Fibroblast of upper back skin (primary cell): ENCODE data around the gene RNU1-2.
"Not testable (repeated sequence)": the region's sequence is repeated elsewhere in the genome, so short reads cannot be mapped to it uniquely, and the experiment has no call there.

ENCODE experiments used
- DNase-seq: peaks from one replicate; pipeline ENCODE4 v3.0.0-alpha.2; 2013

The RNU1-2 gene

DNA sequence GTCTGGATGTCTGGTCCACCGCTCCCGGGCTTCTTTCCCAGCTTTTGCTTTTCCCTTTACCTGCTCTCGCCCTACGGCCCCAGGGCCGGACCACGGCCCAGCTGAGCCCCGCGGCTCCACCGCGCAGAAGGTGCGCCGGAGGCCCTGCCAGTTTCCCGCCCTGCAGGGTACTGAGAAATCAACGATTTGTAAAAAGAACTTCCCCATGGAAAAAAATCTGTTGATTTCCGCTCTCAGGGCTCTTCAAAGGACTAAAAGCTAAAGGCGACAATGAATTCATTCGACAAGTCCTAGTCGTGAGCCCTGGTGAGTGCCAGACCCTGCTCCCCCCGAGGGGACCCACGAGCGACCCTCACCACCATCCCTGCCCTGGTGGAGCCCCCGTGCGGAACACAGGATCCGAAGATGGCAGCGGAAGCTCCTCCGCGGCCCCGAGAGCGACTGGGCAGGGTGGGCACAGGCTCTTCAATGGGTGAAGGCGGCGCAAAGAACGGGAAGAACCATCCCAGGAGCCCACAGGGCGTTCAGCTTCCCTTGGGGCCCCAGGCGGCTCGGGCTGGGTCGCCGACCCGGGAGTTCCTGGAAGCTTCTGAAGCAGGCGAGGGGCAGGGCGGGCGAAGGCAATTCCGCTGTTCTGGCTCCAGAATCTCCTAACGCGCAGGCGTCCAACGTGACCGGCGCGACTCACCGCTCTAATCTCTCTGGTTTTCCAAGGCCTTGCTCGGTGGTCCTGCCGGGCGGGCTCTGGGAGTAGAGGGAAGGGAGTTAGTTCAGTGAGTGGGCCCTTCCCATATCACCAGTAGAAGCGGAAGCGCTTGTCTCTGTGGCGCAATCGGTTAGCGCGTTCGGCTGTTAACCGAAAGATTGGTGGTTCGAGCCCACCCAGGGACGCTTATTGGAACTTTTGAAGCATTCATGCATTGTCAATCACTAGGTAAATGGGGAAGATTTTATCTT is 6.6 kb upstream of the RNU1-2 start:
- DNase-seq: peak; percentile 89

DNA sequence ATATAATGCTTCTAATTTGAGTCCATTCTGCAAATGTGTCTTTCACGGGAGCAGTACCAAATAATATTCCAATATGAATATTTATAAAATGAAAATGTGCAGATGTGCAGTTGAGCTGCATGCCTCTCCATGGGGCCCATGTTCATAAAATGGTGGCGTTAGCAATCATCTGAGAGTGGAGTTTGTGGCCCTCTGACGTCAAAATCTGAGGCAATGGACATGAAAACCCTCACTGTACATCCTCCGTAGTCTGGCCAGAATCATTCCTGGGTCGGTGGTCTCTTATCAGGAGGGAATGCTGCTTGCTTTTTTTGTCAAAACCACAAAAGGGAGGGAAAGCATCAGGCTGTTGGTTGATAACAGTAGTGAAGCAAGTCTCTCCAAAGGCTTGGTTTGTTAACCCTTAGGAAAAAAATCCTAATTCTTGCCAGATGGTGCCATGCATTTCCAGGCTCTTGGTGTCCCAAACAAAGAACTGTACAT is 5.2 kb upstream of the RNU1-2 start:
- not testable (repeated sequence) for DNase-seq

DNA sequence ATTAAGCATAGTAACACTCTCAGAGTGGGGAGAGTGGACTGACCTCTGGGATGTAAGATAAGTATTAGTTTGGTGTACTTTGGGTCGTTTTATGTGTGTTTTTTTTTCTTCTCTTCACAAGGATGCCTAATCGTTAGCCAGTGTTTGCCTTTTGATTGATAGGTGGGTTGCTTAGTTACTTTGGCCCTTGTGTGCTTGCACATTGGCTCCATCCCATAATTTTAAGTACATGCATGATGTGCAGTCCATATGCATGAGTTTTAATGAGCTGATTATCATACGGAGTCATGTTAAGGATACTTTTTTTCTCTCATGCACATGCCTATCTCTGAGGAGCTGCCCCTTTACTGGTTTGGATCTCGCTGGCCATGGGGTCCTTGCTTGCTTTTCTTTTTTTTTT is 4.7 kb upstream of the RNU1-2 start:
- not testable (repeated sequence) for DNase-seq

DNA sequence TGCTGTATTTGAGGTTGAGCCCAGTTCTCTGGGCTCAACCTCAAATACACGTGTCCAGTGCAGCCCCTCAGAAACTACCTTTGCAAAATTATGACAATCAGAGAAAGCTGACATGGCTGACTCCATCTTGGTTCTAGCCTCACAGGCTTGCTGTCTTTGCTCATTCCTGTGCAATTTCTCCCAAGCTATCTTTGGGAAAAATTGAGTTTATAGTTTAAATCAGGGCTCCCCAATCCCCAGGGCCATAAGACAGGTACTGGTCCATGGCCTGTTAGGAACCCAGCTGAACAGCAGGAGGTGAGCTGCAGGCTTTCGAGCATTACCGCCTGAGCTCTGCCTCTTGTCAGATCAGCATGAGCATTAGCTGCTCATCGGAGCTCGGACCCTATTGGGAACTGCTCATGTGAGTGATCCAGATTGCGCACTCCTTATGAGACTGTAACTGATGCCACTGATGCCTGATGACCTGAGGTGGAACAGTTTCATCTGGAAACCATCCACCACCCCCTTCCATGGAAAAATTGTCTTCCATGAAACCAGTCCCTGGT is 2.7 kb upstream of the RNU1-2 start:
- DNase-seq: not testable (repeated sequence)

DNA sequence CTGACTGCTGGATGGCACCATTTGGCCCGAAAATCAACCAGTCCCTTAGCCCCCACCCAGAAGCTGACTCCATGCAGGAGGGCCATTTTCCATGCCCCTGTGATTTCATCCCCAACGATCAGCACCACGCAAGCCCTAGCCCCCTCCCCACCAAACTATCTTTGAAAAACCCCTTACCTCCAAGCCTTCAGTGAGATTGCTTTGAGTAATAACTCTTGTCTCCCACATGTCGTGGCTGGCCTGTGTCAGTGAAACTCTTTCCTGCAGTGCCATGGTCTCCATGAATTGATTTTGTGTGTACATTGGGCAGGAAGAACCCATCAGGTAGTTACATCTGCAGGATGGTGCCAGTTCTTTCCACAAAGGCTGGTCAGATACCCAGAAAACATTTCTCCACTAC is 2.0 kb upstream of the RNU1-2 start:
- not testable (repeated sequence) for DNase-seq

DNA sequence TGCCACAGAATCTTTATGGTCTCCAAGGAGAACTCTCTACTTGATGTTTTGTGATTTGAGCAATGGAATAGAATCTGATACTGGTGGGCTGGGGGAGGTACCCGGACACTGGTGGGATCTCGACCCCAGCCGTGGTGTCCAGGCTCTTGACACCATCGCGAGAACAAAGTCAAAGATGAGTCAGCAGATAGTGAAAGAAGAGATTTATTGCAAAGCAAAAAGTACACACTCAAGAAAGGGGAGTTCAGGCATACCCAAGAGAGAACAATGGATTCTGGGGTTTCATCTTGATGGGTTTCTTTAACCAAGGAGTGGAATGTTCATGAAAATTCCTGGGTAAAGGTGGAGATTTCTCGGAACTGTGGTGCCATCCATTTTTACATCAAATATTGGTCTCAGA is 1.4 kb upstream of the RNU1-2 start:
- not testable (repeated sequence) for DNase-seq

DNA sequence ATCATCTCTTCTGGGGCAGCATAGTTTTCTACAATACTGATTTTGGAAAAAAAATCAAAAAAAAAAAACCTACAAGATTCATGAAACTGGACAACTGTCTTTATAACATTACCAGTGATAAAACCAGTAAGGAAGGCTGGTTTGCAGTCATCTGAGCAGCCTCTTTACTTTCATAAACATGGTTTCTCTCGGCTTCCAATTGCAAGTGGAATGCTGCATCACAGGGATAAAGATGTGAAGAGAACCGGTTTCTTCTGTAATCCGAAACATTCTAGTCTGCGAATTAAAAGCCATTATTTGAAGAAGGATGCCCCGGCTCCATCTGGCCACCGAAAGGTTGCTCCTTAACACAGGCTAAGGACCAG is 565 bp upstream of the RNU1-2 start:
- not testable (repeated sequence) for DNase-seq

DNA sequence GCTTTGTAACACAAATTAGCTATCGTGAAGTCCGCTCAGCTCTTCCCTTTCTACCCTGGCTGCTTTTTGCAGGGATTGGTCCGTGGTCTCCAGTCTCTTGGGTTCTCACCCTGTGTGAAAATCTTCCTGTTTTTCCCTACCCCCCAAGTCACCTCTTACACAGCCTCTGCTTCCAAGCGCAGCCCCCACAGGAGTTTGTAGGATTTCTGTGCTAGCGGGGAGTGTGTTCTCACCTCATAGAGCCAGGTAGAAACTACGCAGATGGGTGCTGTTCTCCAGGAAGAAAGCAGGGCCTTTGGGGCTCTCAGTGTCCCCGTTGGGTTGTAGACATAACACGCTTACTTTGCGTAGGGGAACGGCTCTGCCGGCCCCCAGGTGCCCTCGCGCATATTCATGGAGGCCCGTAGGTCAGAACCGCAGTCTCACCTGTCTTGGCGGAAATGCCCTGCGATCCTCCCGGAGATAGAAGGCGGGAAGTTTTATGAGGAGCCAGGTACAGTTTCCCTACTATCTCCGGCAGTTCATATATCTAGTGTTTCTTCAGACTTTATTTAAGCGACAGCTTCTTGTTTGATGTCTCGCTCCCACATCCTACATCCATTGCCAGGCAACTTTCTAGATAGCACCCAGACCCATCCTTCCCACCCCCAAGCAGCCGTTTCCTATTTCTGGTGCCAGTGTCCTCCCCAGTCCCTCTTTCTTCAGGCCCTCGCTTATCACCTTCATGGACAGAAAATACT is 706 bp downstream of the RNU1-2 start:
- peak; percentile 96 for DNase-seq

DNA sequence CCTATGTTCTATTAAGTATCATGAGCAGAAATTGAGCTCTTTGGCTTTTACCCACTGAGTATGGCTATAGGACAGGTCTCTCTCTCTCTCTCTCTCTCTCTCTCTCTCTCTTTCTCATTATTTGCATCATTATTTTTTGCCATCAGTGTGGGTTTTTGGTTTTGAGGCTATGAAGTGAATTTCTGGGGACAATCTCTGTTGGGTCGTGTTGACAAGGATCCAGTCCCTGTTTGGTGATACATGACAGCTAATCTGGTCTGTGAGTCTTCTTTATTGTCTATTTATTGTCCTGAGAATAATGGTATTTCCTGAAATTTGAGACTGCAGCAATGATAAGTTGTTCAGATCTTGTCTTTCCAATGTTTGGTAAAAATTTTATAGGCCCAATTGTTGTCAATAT is 1.9 kb downstream of the RNU1-2 start:
- DNase-seq: not testable (repeated sequence)

DNA sequence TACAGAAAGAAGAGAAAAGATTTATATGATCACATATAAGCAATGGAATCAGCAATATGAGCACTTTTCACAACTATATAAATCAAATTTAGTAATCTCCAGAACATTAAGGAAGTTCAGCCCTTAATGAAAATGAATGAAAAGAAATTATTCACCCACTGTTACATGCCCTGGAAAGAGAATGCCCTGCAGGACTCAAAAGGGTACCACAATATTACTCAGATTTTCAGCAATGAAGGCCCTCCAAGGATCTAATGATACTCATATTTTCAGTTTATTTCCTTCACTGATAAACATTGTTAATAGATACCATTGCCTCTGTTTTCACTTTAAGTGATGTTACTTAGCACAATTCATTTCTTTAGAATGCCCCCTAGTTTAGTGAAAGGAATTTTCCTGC is 2.5 kb downstream of the RNU1-2 start:
- not testable (repeated sequence) for DNase-seq

DNA sequence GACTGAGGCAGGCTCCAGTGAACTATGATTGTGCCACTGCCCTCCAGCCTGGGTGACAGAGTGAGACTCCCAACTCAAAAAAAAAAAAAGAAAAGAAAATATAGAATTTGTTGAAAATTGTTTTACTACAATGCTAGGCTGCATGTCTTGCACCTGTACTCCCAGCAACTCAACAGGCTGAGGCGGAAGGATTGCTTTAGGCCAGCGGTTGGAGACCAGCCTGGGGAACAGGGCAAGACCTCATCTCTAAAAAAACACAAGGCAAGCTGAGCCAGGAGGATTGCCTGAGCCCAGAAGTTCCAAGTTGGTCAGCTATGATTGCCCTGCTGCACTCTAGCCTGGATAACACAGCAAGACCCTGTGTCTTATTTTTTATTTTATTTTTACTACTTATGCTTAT is 3.2 kb downstream of the RNU1-2 start:
- DNase-seq: not testable (repeated sequence)

DNA sequence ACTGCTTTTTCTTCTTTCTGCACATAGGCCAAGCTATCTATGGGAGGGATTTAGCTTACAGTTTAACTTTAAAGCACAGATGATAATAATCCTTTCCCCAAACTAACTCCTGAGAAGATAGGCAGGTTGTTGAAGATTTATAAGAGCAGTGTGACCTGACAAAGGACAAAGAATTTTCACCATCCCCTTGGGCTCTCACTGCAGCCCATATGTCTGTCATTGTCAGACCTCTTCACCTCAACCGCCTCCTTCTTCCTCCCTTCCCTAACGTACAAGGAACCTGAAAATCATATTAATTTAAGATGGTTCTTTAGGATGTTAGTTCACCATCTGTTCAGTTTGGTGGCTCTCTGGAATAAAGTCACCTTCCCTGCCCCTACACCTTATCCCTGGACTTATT is 5.0 kb downstream of the RNU1-2 start:
- DNase-seq: peak; percentile 12

DNA sequence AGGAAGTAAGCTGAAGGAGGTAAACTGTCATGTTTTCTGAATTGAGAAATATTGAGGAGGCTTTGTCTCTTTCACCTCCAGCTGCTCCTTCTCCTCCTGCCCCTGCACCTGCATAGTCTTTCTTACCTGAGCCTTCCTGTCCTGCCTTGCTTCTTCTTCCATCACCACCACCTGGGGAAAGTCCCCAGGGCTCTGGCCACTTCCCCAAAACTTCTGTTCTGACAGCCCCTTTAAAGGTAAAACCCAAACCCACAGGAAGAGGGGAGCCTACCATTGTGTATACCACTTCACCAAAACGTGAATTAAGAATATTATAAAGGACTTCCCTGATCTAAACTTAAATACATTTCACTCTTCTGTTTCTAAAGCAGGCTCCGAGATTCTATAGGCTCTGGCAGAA is 5.6 kb downstream of the RNU1-2 start:
- not testable (repeated sequence) for DNase-seq

DNA sequence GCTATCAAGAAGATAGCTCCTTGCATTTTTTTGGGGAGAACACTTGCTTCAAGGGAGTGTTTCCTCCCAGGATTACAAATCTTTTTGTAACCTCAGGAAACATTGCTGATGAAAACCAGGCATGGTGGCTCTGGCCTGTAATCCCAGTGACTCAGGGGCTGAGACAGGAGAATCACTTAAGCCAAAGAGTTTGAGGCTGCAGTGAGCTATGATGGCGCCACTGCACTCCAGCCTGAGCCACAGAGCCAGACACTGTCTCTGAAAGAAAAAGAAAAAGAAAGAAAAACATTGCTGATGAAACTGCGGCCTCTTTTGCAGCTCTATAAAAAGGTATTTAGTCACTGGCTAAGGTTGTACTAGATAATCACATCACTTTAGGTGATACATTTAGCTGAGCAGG is 7.3 kb downstream of the RNU1-2 start:
- peak; percentile 82 for DNase-seq

DNA sequence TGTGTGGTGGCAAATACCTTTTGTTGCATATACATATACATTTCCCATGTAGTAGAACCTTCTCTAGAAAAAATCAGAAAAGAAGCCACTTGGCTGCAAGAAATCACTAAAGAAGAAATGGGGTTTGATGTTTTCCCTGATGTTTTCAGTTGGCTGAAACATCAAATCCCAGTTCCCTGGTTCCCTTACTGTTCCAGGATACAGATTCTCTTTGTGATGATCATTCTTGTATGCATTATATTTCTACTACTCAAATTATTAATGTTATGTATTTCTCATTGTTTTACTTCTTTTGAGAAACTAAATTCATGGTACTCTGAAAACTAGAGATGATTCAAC is 7.6 kb downstream of the RNU1-2 start:
- no peak for DNase-seq

DNA sequence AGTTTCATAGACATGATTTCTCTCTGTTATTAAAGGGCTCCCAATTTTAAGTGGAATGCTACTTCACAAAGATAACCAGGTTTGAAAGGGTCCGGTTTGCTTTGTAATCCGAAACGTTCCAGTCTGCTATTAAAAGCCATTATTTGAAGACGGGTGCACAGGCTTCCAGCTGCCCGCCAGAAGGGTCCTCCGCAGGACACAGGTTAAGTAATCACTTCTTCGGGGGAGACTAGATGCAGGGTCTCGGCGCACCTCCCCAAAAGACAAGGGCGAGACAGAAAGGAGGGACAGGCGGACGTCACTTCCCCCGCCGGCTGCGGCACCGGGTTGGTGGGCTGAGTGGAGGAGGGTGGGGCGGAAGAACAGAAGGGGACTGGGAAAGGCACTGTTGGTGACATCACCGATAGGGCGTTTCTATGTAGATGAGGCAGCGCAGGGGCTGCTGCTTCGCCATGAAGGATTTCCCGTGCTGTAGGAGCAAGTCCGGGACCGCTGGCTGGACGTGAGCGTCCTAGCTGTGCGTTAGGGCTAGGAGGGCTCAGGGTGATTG is 8.9 kb downstream of the RNU1-2 start:
- peak; percentile 100 for DNase-seq

DNA sequence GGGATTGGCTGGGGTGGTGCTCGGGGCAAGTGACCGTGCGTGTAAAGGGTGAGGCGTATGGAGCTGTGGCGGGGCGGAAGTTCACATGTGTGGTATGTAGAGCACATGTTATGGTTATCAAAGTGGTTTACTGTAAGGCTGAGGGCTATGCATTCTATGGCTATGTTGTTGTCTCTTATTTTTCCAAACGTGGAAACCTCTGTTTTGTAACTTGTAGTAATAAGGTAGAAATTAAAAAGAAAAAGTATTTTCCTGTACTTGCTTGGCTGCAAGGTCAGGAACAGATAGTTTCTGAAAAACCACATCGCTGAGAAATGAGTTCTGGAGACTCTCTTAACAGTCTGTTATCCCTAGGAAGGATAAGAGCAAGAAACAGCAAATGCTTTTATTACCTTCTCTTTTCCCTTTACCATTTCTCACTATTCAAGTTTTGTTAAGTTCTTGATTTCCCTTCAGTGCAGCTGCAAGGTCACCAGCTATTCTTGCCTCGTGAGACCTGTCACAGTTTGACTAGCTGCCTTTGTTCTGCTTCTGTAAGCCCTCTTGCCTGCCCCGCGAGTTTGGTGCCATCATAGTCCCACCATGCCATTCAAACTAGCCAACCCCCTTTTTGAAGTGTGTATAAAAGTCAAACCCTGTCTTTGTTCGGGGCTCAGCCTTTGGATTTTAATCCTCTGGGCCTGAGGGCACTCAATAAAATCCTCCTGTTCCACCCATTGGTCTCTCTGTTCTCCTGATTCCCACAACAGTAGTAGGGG is 9.5 kb downstream of the RNU1-2 start:
- peak; percentile 94 for DNase-seq

DNA sequence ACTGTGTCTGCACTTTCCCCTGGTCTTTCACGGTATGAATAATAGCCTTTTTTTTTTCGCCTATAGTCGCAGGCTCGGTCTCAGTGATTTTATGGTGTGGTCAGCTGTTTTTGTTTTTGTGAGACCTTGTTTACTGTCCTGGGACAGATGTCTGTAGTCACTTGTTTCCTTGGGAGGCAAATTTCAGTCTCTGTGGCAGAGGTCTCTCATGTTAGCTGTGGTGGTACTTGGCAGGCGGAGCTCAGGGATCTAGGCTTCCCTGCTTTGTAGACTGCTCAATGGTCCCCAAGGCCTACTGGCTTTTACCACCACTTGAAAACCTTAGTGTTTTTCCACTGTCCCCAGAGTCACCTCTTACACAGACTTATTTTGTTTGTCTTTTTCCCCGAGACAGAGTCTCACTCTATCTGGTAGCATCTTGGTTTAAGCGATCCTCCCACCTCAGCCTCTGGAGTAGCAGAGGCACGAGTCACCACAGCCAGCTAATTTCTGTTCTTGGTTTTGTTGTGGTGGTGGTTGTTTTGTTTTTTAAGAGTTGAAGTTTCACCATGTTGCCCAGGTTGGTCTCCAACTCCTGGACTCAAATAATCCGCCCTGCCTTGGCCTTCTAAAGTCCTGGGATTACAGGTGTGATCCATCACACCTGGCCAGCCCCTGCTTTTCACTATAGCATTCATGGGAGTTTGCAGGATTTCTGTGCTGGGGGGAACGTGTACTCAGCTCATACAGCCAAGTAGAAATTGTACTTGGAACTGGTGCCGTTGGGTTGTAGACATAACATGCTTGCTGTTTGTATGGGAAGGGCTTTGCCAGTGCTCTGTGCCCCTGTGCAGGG is 10.3 kb downstream of the RNU1-2 start:
- DNase-seq: peak; percentile 43

DNA sequence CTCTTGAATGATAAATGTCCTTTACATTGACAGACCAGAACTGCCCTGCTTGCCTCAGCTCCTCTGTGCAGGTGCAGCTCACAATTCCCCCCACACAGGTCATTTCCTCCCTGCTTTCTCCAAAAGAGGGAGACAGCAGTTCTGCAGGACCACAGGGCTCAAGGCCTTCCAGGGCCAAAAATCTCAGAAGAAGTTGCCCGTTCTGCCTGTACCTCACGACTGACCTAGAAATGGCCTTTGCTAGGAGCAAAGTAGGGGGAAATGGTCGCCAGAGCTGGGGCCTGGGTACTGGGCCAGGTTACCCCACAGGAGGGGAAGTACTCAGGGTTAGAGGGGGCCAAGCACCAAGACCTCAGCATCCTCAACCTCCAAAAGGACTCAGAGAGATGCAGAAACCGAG is 11.1 kb downstream of the RNU1-2 start:
- no peak for DNase-seq

DNA sequence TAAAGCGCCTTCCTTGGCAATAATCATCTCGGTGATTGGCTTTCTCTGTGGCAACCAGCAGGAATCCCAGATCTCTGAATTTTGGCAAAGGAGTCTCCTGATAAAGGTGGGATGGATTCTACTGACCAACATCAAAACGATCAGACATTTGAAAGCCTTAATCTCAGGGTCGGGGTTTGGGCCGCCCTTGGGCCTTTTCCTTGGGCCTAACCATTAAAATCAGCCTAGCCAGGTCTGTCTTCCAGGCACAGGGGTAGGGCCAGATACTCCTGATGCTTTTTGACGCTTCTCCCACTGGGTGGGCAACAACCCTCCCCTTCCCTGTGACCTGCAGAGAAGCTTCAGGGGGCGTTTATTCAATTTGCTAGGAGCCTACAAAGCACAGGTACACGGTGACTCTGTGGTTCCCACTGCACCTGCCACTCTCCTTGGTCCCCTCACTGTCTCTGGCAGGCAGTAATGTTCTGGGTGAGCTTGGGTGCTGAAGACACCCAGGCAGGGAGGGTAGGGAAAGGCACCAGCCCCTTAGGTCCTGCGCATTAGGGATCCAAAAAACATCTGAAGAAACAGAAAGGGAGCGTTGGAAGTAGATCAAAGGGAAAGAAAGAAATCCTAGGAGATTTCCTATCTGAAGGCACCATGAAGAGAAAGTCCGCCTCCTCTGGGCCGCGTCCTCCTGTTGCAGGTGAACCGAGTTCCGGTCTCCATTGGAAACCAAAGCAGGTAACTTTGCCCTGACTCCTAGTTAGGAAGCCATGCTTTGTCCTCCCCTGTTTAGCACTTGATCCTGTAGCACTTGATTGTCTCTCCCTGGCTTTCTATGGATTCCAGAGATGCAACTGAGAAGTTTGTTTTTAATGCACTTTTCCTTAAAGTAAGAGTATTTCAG is 12.3 kb downstream of the RNU1-2 start:
- DNase-seq: no peak
